ENCODE results near the gene SDK2. TPM values are rescaled to one million over a fixed set of nuclear protein-coding genes. Genes with fewer than 3 reads are reported as not detected.
"Not testable (repeated sequence)": the region's sequence is repeated elsewhere in the genome, so short reads cannot be mapped to it uniquely, and the experiment has no call there.

Gene SDK2
- total RNA-seq, 2 experiments from 2014 or later: 1.4 to 1.6 TPM

DNA sequence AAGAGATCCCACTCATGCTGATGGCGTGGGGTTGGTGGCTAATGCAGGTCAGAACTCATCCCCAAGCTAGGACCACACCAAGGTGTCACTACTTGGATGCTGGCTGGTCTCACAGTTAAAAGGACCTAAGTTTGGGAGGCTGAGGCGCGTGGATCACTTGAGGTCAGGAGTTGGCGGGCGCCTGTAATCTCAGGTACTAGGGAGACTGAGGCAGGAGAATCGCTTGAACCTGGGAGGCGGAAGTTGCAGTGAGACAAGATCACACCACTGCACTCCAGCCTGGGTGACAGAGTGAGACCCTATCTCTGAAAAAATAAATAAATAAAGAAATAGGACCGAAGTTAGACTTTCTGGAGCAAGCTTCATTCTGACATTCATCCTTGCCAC, 325.8 kb downstream of the SDK2 start:
- Mint-ChIP-seq H3K4me1 (no peaks in the 10 kb centered on the region), H3K36me3 (no peaks in the 10 kb centered on the region), H3K9me3 (no peaks in the 10 kb centered on the region), H3K27me3 (peaks cover 2% of the 10 kb centered on the region), H3K27ac (no peak overlapping the region), H3K4me3 (no peak overlapping the region)
- no peak for DNase-seq

DNA sequence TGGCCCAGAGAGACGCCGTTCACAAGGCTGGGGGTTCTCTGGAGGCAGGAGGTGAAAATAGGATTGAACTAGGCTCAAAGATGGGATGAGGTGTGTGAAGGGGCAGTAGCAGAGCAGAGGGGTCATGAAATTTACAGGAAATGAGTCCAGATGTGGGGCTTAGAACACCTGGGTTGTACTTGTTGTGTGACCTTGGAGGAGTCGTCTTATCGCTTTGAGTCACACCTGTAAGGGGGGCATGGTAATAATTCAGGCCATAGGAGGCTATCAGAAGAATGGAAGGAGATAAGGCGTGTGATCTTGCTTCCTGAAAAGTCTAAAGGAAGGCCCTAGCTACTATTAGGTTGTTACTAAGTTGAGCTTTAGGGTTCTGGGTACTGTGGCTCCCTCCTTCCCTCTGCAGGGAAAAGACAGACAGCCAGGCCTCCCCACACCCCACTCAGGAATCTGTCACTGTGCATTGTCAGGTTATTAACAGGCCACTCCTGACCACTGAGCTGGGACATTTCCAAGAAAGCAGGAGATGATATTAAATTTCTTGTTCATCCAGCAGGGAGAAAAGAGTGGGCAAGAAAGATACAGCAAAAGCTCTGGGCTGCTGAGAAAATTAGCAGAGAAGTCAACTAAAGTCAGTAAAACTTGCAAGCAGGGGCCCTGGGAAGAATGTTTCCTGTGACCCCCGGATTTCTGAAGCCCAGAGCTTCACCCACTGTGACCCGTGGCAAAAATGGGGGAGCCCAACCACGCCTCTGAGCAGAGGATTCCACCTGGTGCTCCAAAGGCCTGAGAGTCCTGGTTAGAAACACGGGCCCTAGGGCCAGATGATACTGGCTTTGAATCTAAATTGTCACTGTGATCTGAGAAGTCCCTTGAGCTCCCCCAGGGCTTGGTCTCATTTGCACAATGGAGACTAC, 326.5 kb downstream of the SDK2 start:
- no peak overlapping the region for H3K27ac Mint-ChIP-seq
- peaks cover 4% of the 10 kb centered on the region for H3K27me3 Mint-ChIP-seq
- no peaks in the 10 kb centered on the region for H3K9me3 Mint-ChIP-seq
- DNase-seq: no peak
- no peaks in the 10 kb centered on the region for H3K36me3 Mint-ChIP-seq
- no peak overlapping the region for H3K4me3 Mint-ChIP-seq
- no peaks in the 10 kb centered on the region for H3K4me1 Mint-ChIP-seq

DNA sequence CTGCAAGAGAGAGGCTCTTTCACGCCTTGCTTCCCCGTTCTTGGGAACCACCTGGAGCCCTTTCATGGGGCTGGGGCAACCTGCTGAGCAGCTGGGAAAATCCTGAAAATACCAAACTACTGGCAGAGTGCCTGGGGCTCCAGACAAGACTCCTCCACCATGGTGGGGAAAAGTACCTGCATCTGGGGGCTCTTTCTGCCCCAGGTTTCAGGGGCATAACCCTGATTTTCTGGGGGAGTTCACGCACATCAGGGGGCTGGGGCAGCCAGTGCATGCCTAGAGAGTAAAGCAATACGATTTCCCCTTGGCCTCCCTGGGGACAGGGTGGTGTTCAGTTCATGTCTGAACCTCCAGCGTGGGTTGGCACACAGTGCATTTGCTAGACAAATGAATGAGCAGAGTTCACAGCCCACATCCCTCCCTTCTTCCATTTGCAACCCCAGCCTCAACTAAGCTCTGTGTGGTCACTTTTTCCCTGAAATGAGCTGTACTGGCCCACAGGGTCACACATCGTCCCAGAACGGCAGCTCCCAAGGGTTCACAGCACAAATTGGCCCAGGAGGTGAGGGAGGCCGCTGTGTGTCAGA, 327.2 kb downstream of the SDK2 start:
- Mint-ChIP-seq H3K9me3 (no peaks in the 10 kb centered on the region), H3K4me3 (no peak overlapping the region), H3K36me3 (no peaks in the 10 kb centered on the region), H3K4me1 (no peaks in the 10 kb centered on the region), H3K27ac (no peak overlapping the region), H3K27me3 (peaks cover 4% of the 10 kb centered on the region)
- DNase-seq: no peak

DNA sequence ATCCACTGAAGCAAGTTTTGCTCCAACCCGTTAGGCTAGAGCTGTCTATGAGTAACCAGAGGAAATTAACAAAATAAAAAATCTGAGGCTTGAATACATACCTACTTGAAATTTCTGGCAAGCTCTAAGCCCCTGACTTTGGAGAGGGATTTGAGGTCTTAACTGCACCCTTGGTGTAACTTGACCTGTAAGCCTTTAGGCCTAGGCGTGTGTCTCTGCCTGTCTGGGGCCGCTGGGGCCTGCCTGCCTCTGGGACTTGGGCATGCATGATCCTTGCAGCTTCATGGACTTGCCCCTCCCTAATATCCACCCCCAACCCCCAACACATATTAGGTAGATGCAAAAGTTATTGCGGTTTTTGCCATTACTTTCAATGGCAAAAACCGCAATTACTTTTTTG, 328.8 kb downstream of the SDK2 start:
- DNase-seq: no peak
- Mint-ChIP-seq H3K9me3 (no peaks in the 10 kb centered on the region), H3K4me3 (no peak overlapping the region), H3K36me3 (no peaks in the 10 kb centered on the region), H3K4me1 (peaks cover under 1% of the 10 kb centered on the region), H3K27me3 (peaks cover 5% of the 10 kb centered on the region), H3K27ac (no peak overlapping the region)

DNA sequence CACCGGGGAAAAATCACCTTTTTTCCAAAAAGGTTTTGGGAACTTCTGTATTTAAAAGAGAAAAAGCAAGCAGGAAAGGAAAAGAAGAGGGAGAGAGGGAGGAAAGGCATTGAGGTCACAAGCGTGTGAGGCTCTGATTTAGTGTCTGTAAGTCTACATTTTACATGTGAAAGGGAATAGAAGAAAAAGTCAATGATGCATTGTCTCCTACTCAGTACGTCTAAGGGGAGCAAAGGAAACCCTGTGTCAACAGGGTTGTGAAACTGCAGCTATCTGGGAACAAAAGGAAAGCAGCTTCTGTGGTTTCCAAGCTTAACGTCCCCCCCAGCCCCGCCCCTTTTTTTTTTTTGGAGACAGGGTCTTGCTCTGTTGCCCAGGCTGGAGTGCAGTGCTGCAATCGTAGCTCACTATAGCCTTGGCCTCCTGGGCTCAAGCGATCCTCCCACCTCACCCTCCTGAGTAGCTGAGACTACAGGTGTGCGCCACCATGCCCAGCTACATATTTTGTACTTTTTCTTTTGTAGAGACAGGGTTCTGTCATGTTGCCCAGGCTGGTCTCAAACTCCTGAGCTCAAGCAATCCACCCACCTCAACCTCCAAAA, 330.6 kb downstream of the SDK2 start:
- Mint-ChIP-seq H3K36me3 (no peaks in the 10 kb centered on the region), H3K9me3 (no peaks in the 10 kb centered on the region), H3K27me3 (peaks cover 9% of the 10 kb centered on the region), H3K27ac (no peak overlapping the region), H3K4me1 (peaks cover 5% of the 10 kb centered on the region), H3K4me3 (no peak overlapping the region)
- DNase-seq: no peak

DNA sequence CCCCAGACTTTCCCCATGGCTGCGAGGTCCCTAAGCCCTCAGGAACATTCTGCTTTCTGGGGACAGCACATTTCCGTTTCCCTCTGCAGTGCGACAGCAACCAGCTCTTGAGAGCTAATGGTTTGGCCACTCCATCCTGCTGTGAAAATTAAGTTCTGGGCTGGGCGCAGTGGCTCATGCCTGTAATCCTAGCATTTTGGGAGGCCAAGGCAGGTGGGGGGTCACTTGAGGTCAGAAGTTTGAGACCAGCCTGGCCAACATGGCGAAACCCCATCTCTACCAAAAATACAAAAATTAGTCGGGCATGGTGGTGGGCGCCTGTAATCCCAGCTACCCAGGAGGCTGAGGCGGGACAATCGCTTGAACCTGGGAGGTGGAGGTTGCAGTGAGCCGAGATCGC, 331.4 kb downstream of the SDK2 start:
- DNase-seq, H3K27ac Mint-ChIP-seq, H3K4me3 Mint-ChIP-seq, H3K36me3 Mint-ChIP-seq, H3K27me3 Mint-ChIP-seq, H3K9me3 Mint-ChIP-seq, H3K4me1 Mint-ChIP-seq: not testable (repeated sequence)

DNA sequence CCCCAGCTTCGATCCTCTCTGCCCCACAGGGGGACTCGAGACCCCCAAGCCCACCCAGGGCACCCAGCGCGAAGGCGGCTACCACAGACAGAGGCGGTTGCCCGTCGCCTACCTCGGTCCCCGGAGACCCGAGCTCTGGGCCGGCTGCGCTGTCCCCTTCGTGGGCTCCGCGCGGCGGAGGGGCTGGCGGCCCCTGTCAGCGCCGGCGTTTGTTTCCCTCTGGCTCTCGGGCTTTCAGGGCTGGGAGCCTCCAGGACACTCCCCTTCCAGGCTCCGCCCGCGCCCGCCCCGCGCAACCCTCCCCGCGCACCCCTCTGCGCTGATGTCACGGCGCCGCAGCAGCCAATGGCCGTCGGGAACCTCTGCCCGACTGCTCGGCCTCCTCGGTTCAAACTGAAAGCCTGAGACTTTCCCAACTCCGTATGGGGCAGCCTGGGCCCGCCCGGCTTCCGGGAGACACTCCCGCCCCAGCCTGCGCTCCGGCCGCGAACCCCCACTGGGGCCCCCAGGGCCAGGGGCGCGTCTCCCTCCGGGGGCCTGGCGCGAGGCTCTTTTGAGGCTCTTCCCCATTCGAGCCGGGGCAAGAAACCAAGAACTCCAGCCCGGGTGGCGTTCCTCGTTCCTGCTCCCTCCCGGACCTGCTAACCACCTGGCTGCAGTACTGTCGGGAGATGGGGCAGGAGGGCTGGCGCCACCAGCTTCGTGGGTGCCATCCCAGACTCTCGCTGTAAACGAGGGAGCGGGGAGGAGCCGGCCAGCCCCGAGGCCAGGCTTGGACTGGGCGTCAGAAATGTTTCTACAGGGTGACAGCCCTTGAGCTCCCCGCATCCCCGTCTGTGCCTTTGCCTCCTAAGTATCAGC, 332.2 kb downstream of the SDK2 start, which contains the start of gene CDC42EP4:
CDC42EP4 (minus strand) TSS at position 221 of the 861 bp plus-strand sequence. CDS start 25,501 bp downstream, outside the sequence.
- no peaks in the 10 kb centered on the region for H3K9me3 Mint-ChIP-seq
- no peak within 1 kb of the TSS for H3K27ac Mint-ChIP-seq
- H3K27me3 Mint-ChIP-seq: peaks cover 9% of the 10 kb centered on the region
- peak within 1 kb of the TSS; percentile 79 for H3K4me3 Mint-ChIP-seq
- H3K4me1 Mint-ChIP-seq: peaks cover 5% of the 10 kb centered on the region
- DNase-seq: peak; percentile 87
- no peaks in the 10 kb centered on the region for H3K36me3 Mint-ChIP-seq

DNA sequence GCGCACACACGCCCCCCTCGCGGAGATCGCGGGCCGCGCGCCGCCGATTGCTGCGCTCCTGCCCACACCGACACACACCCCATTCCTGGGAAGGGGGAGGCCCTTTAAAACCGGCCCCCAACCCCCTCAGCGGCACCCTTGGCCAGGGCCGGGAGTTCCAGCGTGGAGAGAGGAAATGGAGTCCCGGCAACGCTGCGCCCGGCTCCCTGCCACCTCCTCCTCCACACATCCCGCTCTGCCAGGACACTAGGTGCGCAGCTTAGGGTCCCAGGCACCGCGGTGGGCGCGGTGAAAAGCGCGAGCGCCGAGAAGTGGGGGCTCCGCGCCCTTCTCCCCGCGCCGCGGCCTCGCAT, 332.8 kb downstream of the SDK2 start:
- Mint-ChIP-seq H3K4me3 (peak overlapping the region; percentile 79), H3K4me1 (peaks cover 5% of the 10 kb centered on the region), H3K27ac (no peak overlapping the region), H3K27me3 (peaks cover 9% of the 10 kb centered on the region), H3K36me3 (no peaks in the 10 kb centered on the region), H3K9me3 (no peaks in the 10 kb centered on the region)
- DNase-seq: no peak

DNA sequence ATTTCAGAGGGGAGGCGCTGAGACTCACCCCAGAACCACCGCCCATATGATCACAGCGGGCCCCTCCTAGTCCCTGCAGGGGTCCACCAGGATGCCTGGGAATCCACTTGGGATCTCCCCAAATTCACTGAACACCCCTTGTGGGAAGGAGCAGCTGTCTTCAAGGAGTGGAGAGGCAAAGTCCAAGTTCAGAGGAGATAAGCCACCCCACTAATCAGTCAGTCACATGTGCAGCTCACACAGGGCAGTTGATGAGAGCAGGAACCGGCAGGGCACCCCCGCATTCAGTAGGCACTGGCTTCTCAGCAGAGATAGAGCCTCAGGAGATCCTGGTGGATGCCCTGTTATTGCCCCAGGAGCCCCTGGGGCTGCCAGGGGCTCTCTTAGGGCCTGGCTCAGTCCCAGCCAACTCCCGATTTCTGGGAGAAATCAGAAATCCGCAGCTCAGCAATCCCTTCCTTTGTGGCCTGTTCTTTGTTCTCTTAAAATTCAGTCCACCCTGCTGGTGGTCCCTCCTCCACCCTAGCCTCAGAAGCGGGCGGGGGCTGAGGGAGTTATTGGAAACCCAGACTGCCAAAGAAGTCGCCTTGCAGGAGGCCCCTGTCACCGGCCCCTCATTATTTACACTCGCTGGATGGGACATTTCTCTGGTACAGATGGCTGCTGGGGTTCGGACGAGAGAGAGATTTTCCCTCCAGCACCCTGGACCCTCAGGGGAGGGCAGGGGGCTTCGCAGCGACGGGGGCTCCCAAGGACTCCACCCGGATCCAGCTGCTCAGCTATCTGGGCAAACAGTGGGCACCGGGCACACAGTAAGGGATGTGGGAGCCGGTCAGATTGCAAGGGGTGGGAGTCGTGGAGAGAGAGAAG, 334.3 kb downstream of the SDK2 start:
- DNase-seq: no peak
- Mint-ChIP-seq H3K4me3 (peak overlapping the region; percentile 74), H3K27me3 (peaks cover 13% of the 10 kb centered on the region), H3K4me1 (peaks cover 5% of the 10 kb centered on the region), H3K36me3 (no peaks in the 10 kb centered on the region), H3K9me3 (no peaks in the 10 kb centered on the region), H3K27ac (no peak overlapping the region)

DNA sequence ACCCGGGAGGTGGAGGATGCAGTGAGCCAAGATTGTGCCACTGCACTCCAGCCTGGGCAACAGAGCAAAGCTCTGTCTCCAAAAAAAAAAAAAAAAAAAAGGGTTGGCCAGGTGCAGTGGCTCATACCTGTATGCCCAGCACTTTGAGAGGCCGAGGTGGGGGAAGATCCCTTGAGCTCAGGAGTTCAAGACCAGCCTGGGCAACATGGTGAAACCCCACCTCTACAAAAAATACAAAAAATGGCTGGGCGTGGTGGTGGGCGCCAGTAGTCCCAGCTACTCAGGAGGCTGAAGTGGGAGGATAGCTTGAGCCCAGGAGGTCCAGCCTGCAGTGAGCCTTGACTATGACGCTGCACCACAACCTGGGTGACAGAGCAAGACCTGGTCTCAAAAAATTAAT, 335.3 kb downstream of the SDK2 start:
- not testable (repeated sequence) for H3K36me3 Mint-ChIP-seq, H3K27ac Mint-ChIP-seq, H3K4me3 Mint-ChIP-seq, H3K4me1 Mint-ChIP-seq, DNase-seq, H3K9me3 Mint-ChIP-seq
- peaks cover 17% of the 10 kb centered on the region for H3K27me3 Mint-ChIP-seq

DNA sequence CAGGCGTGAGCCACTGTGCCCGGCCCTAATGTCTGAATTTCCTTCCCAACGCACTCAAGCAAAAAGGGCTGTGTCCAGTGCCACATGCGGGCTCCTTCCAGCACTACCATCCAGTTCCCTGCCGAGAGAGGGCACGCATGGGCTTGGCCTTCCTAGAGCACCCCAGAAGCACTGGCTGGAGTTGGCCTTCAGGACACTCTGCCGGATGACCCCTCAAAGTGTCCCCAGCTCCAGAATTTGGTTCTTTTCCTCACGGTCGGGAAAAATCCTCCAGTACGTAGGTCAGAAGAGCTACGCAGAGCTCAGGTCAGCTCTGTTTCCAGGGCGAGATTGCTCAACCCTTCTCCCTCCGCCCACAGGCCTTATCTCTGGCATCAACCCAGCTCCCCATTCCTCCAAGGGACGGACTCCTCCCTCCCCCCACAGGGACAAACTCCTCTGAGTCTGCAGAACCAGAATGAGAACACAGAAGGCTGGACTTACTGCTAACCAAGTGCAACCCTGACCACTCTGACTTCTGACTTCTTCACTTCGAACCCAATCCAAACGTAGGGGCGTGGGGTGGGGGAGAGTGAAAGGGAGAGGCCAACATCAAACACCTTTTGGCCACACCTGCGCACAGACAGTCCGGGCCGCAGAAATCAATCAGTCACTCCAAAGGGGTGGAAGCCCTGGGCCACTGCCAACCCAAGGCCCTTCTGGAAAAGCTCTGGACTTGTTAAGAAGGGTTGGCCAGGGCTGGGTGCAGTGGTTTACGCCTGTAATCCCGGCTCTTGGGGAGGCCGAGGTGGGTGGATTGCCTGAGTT, 336.0 kb downstream of the SDK2 start:
- DNase-seq: no peak
- Mint-ChIP-seq H3K27me3 (peaks cover 18% of the 10 kb centered on the region), H3K27ac (no peak overlapping the region), H3K4me1 (peaks cover 5% of the 10 kb centered on the region), H3K9me3 (no peaks in the 10 kb centered on the region), H3K4me3 (no peak overlapping the region), H3K36me3 (no peaks in the 10 kb centered on the region)

DNA sequence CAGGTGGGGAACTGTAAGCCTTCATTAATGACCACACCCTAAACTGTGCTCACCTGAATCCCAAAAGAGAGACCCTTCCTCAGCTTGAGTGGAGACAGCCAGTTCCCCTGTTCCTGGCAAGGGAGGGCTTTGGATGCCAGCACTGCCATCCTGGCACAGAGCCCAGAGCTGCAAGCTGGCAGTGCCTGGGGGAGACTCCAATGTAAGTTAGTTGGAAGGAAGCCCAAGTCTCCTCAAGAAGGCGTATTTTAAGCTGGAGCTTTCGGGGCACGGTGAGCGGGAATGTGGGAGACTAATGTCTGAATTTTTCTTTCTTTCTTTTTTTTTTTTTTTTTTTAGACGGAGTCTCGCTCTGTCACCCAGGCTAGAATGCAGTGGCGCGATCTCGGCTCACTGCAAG, 337.1 kb downstream of the SDK2 start:
- no peak for DNase-seq
- H3K9me3 Mint-ChIP-seq: no peaks in the 10 kb centered on the region
- H3K27me3 Mint-ChIP-seq: peaks cover 18% of the 10 kb centered on the region
- no peaks in the 10 kb centered on the region for H3K36me3 Mint-ChIP-seq
- H3K4me3 Mint-ChIP-seq: no peak overlapping the region
- H3K27ac Mint-ChIP-seq: no peak overlapping the region
- H3K4me1 Mint-ChIP-seq: peaks cover 5% of the 10 kb centered on the region

Measured in activated naive CD8-positive, alpha-beta T cell treated with anti-CD3 and anti-CD28 coated beads for 36 hours (primary cell).